GM21528 (cell line): ENCODE results near the gene CTU1.

Source experiments
- ATAC-seq: cut with Tn5 transposase; IDR thresholded peaks from one replicate; pipeline ENCODE4 v1.9.1; 2021; ENCODE audit warnings: mild to moderate bottlenecking, moderate library complexity; ENCODE audit not compliant: unreplicated experiment, low FRiP score

The CTU1 gene

DNA sequence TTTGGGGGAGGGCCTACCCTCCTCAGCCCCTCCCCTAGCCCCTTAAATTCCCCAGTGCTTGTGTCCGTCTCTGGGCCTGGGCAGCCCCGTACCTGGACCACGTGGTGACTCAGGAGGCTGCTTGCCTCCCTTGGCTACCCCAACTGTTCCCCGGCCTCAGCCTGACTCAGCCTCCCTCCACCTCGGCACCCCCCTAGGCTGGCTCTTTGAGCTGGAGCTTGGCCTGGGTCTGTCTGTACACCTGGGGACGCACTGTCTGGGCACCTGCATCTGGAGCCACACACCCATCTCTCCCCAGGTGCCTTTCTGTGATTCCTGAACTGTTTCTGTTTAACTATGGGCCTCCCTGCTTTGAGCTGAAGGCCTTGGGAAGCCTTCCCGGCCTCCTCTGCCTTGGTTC lies 23.7 kb downstream of the CTU1 start:
- no peak for ATAC-seq

DNA sequence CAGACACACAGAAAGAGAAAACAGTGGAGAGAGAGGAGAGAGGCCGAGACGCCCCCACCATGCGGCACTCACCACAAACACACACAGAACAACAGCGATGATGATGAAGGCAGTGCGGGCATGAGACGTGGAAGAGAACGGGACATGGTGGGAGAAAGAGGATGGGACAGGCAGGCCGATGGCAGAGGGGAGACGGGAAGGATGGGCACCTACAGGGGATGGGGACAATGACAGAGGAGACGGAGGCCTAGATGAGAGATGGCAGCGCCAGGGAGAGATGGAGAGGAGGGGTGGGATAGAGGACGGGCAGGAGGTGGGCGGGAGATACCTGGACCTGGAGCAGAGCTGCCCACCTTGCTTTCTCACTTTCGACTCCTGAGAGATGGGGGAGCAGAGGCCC lies 24.4 kb downstream of the CTU1 start:
- ATAC-seq: no peak

DNA sequence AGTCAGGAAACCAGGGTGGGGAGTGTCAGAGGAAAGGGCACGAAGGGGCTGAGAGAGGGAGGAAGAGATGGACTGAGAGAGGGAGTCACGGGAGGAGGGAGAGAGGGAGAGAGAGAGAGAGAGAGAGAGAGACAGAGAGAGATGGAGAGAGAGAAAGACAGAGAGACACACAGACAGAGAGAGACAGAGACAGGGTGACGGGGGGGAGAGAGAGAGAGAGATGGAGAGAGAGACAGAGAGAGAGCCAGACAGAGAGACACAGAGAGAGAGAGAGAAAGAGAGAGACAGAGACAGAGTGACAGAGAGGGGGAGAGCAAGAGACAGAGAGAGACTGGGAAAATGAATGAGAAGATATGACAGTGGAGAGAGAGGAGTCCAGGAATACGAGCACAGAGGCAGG lies 25.0 kb downstream of the CTU1 start:
- no peak for ATAC-seq

DNA sequence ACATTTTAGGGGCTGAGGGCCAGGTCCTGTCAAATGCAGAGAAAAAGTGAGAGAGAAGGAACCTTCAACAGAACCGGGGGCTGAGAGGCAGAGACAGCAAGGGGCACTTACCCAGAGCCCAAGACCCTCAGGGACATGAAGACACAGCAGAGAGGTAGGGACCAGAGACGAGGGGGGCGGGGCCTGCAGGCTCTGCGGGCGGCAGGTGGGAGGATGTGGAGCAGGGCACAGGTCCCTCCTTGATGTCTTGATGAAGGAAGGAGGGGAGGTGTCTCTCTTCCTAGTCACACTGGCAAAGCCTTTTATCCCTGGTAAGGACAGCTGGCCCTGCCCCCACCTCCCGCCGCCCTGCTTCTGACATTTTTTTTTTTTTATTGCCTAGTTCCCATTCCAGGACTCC lies 25.6 kb downstream of the CTU1 start, which contains the start of gene KLK14:
Gene KLK14 (minus strand): TSS at position 277 of the 400 bp plus-strand sequence. CDS start 273 bp downstream, at position 4.
- ATAC-seq: no peak

DNA sequence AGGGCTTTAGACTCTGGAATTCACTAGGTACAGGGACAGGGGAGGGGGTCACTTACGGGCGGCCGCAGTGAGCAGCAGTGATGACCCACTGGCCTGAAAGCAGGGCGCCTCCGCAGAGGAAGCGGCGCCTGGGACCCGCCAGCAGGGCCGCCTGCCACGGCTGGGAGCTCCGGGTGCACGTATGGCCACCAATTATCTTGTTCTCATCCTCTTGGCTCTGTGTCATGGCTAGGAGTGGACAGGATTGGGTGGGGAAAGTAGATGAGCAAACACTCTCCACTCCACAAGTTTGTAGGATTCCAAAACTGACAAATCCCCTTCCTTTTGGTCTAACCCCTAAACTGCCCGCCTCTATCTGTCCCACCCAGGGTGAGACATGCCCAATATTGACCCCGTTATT lies 26.7 kb downstream of the CTU1 start:
- no peak for ATAC-seq

DNA sequence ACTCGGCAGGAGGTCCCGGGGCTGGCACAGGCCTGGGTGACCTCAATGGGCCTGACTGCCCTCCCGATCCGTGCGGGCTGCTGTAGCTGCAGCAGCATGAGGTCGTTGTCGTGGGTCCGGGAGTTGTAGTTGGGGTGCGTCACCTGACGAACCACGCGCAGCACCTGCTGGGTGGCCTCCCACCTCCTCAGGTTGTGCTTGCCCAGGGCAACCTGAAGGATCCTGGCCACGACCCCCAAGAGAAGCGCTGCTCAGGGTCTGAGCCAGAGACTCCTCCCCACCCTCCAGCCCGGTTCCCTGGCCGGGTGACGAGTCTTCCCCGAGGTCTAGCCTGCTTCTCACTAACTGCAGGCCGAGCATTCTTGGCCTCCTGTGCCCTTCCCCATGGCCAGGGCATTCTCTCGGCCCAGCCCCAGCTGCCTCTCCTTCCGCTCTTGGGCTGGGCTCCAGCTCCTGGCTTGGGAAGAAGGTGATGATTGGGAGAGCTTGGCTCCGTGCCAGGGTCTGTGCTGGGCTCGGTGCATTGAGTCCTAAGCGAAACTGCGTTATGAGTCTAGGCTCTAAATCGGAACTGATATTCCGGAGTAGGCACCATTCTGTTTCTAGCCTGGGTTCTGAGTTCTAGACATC lies 28.6 kb downstream of the CTU1 start:
- ATAC-seq: no peak

DNA sequence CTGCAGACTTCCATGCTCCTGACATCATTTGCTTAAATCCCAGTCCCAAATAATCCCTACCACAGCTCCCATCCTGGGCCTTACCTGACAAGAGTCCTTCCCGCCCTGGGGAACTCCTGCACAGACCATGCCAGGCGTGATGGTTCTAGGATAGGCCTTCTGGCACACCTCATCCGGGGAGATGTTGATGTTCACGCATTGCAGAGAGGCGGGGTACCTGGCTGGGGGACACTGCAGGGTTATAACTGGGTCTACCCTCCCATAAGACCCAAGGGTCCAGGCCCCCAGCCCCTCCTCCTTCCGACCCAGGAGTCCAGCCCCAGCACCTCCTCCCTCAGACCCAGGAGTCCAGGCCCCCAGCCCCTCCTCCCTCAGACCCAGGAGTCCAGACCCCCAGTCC lies 29.5 kb downstream of the CTU1 start:
- ATAC-seq: no peak

DNA sequence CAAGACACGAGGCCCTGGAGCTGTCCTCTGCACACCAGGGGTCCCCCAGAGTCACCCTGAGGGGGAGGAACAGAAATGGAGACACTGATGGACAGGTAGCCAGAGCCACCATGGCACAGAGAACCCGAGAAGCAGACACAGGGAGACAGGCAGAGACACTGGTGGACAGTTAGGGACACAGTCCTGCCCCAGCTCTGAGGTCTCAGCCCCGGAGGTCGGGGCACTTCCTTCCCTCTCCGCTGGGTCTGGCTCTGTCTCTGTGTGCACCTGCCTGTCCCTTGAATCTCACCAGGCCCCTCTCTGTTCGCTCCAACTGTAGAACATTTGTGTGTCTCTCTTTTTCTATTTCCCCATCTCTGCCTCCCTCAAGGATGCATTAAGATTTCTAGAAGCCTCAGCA lies 30.1 kb downstream of the CTU1 start:
- no peak for ATAC-seq

DNA sequence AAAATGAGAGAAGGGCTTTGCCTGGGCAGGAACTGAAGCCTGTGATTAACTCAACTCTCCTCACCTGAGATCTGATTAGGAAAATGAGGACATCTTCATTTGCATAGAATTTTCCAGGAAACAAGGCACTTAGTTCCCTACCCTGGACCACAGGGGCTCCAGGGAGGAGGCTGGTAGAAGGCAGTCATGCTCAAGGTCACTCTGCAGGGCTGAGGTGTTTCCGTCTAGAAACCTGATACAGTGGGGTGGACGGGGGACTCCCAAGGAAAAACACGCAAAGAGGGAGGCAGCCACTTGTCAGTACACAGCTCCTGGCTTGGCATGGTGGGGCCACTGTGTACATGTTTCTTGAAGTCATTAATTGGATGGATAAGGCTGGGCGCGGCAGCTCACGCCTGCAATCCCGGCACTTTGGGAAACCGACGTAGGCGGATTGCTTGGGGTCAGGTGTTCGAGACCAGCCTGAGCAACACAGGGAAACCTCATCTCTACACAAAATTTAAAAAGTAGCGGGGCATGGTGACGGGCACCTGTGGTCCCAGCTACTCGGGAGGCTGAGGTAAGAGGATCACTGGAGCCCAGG lies 31.5 kb downstream of the CTU1 start:
- no peak for ATAC-seq

DNA sequence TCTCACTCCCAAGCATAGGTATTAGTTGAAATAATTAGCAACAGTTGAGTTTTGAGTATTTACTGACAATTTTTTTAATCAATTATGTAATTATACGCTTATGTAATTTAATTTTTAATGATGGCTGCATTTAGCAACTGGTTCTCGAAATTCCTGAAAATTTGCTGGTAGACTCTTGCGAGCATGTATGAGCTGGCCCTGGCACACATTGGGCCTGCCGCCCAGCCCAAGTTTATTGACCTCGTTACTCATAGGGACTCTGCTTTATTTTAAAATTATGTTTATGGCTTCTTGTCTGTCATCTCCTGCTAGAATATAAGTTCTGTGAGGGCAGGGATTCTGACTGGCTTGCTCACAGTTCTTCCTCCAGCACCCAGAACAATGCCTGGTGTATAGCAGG lies 32.2 kb downstream of the CTU1 start:
- ATAC-seq: no peak

DNA sequence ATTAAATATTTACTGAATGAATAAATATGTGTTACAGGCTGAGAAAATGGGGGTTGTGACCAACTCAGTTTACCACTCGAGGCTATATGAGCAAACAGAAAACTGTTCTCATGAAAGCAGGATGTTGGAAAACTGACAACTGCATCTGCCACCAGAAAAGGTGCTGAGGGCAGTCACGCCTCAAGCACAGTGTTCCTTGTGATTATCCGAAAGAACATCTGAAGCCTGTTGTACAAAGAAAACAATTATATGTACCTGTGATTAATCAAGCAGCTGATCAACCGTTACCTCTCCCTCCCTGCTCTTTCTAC lies 37.2 kb downstream of the CTU1 start:
- no peak for ATAC-seq

DNA sequence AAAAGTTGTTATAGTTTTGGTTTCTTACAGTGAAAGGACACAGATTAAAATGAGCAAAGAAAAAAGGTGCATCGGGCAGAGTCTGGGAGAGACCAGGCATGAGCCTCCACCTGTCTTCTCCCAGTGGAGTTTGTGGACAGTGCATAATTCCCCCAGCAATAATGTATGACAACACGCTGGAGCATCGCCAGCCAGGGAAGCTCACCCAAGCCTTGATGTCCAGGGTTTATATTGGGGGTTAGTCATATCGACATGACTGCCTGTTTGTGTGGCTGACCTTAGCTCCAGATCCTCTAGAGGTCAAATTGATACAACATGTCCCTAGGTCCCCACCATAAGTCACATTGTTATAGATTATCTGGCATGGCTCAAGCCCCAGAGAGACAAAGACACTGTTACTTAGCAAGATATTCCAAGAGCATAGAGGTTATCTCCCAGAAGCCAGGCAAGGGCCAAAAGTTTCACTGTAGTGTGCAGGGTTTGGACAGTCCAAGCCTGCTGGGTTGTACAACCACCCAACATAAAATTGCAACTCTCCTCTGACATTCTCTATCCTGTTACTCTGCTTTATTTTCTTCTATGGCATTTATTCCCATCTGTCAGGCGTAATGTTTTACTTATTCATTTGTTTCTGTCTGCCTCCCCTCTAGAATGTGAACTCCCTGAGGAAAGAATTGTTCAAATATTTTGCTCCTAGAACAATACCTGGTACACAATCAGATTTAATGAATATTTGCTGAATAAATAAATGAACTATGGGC lies 37.7 kb downstream of the CTU1 start:
- no peak for ATAC-seq

DNA sequence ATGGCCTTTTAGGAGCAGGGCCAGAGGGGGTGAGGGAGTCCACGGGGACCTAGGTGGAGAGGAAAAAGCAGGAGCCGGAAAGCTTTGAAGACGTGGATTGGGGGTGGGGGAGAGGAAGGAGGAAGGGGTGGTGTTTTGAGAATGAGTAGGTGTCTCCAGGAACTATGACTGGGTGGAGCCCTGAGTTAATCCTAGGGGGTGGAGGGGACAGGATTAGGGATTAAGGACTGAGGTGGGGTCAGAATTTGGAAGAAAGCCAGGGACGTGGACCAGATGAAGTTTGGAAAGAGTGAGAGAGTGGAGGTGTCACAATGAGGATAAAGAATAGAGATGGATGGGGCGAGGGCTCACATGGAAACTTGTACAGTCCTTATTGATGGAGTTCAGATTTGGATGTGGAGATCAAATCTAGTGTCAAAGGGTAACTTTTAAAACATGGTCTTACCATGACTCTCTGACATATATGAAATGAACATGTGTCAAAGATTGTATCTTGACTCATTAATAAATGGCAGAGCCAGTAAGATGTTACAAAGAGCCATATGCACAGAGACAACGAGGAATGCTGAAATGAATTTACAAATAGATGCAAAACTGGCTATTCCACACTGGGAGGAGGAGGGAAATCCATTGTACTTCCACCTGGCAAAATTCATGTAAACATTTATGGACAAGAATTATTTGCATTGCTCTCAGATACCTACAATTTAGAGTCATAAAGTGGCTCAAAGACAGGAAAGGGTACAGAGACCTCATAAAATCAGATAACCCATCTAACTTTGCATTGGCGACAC lies 41.6 kb downstream of the CTU1 start:
- ATAC-seq: no peak

DNA sequence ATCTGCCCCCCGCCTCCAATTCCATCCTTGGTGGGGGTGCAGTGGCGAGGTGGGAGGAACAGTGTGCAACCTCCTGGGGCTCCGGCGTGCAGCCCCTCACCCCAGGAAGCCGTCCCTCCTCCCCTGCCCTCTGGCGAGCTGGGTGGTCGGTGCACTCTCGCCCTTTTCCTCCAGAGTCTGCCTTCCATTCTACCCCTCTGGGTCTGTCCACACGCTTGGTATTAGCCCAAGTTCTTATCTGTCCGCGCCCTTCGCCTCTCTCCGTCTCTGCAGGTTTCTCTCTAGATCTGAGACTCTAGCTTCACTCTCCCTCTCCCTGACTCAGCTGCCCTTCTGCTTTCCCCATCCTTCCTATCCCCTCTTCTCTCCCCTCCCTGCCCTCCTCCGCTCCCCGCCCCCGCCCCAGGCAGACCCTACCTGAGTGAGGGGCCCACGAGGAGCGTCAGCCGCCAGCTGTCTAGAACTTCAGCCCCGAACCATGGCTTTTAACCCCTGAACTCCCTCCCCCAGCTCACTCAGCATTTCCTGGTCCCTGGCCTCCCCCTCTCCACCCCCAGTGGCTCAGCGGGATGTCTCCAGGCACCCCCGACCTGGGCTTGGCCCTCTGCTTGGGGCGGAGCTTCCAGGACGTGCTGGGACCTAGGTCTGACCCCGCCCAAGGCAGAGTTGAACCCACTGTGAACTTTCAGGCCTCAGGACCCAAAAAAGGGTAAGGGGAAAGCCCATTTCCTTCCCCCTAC lies 42.8 kb downstream of the CTU1 start:
- no peak for ATAC-seq

DNA sequence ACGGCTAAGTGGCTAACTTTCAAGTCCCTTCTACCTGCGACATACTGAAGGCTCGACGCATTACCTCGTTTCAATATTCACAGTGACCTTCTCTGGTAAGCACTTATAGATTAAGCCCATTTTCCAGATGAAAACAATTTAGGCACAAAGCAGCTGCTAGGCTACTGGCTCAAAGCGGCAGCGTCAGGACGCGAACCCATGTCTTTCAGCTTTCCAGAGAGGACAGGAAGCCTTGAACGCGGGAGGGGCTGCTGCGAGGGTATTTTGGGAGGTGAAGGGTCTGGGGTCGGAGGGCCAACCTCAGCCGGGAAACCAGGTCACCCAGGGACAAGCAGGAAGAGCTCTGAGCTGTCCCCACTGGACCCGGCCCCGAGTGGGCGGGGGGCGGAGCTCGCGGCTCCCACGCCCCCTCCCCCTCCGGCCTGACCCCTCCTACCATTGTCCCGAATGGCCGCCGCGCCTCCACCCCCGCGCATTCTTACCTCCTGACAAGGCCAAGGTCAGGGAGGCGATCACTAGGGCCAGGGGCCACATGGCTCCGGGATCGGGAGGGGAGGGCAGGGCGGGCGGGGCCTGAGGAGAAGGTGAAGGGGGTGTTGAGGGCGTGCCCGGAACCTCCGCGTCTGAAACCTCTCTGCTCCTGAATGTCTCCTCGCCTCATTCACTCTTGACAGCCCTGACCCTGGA lies 43.5 kb downstream of the CTU1 start, which contains the start of gene KLK13:
Gene KLK13 (minus strand): TSS at position 559 of the 687 bp plus-strand sequence. CDS start 25 bp downstream, at position 534.
- no peak for ATAC-seq

DNA sequence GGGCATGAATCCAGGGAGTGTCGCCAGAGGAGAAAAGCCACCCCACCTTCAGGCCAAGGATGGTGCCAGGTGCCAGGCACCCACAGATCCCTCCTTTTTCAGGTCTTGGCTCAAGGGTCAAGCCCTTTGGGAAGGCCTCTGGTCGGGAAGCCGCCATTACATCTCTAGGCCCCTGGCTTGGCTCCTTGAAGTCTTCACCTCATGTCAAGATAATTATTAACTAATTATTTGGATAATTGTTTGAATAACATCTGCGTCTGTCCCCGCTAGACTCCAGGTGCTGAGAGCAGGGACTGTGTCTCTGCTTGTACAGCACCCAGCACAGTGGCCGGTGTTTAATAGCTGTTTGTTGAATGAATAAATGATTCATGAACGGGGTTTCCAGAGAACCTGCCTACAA lies 44.5 kb downstream of the CTU1 start:
- ATAC-seq: no peak

DNA sequence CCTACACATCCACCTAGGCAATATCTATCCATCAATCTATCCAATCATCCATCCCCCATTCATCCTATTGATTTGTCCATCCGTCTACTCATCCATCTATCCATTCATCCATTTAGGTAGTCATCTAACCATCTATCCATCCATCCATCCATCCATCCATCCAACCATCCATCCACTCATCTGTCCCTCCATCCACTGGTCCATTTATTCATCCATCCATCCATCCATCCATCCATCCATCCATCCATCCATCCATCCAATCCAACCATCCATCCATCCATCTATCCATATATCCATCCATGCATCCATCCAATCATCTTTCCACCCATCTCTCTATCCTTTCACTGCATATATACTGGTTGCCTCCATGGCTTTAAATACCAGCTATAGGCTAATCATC lies 47.2 kb downstream of the CTU1 start:
- ATAC-seq: no peak

DNA sequence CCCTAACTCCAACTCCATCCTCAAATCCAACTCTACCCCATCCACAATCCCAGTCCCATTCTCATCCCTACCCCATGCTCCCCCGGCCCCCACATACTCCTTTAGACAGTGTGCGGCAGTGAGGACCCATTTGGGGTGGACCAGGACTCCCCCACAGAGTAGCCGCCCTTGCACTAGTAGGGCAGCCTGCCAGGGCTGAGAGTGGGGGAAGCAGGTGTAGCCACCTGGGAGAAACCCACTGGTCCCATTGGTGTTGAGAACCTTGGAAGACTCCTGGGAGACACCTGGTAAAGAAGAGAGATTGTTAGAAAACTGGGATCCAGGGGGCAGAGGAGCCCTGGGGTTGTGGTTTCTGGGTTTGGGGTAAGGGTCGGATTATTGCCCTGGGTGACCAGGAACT lies 47.9 kb downstream of the CTU1 start:
- ATAC-seq: no peak

DNA sequence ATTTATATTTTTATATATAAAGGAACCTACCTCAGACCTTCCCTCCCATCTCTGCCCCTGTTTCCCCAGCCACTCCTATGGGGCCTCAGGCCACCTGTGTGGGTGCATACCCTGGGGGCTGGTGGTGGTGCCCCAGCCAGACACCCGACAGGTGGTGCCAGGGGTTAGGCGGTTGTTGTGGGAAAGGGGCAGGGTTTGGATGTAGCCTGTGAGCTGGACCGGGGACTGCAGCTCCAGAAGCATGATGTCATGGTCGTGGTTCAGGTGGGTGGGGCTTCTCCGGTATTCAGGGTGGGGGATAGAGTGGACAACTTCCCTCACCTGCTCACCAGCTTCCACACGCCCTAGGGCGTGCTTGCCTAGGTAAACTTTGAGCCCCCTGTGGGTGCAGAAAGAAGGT lies 48.5 kb downstream of the CTU1 start:
- ATAC-seq: no peak

DNA sequence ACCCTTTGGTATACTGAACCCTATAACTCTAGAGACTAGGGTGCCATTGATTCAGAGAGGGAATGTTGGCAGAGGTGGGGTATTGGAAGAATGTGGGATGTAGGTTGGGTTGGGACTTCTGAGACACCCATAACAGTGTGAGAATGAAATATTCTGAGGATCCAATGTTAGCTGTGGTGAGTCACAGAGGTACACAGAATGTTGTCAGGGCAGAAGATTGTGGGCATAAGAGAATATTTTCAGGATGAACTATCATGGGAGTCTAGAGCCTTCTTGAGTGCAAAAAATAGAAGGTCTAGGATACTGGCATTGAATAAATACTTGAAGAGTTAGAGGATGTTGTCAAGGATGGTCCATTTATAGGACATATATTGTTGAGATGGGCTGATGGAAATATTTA lies 52.3 kb downstream of the CTU1 start:
- no peak for ATAC-seq
